ENCODE measurements around the gene CAMK2B.

GRCh38 chr7:44288381-44288685 is 37.1 kb downstream of the CAMK2B start:
- no peak for TF ChIP-seq CTCF (conservative IDR thresholded peaks at IDR 0.05)
- TF ChIP-seq ZFX (IDR thresholded peaks at IDR 0.05), result no peak
